Mammary epithelial cell (primary cell): Measurements from ENCODE around the gene UPP2.

Experiments used
- CTCF ChIP-seq, 2 donors: IDR thresholded peaks in 1 of 2; conservative IDR thresholded peaks in 1 of 2; 2 replicates each; pipeline ENCODE4 v1.5.1; 2011 to 2012; ENCODE audit warnings: inconsistent platforms in 2 of 2, low read length in 2 of 2, mild to moderate bottlenecking in 2 of 2, control low read depth in 1 of 2, low read depth in 1 of 2; ENCODE audit not compliant: insufficient read depth in 1 of 2; ENCODE audit errors: extremely low read depth in 1 of 2
- EZH2 ChIP-seq: IDR thresholded peaks from 2 replicates; pipeline ENCODE4 v1.6.1; 2012; ENCODE audit warnings: low read length, inconsistent platforms, borderline replicate concordance

- TF ChIP-seq CTCF (conservative IDR thresholded peaks at IDR 0.05 in 1 of 2, IDR thresholded peaks at IDR 0.05 in 1 of 2; ENCODE audit: extremely low read depth in 1 of 2, insufficient read depth in 1 of 2, low read depth in 1 of 2, low read length in 2 of 2) (no peak), EZH2 (no peak)
These were observed 33.4 kb downstream of the UPP2 start for GRCh38 chr2:158135096-158135495.
